Upper lobe of left lung (tissue), 4 donors: Measurements from ENCODE around the gene FAM20A.

ENCODE experiments used
- POLR2A ChIP-seq, 4 donors: fragments of 450-650 bp; IDR thresholded peaks; one replicate each; pipeline ENCODE4 v1.5.1; 2016 to 2017; ENCODE audit warnings: antibody characterized with exemption in 4 of 4, mild to moderate bottlenecking in 2 of 4
- POLR2AphosphoS5 ChIP-seq, 2 donors: sonication (generic); formaldehyde crosslinking; IDR thresholded peaks; one replicate each; pipeline ENCODE4 v1.5.1; 2017; ENCODE audit warnings: antibody characterized with exemption in 2 of 2
- TF ChIP-seq, protein P1 (sequence below), 6 experiments: fragments of 450-650 bp in 4 of 6; fragments of 200-600 bp in 2 of 6; sonication (generic) in 2 of 6; IDR thresholded peaks; one replicate each; pipeline ENCODE4 v1.5.1; 2016 to 2019; ENCODE audit warnings: antibody characterized with exemption in 6 of 6

DNA sequence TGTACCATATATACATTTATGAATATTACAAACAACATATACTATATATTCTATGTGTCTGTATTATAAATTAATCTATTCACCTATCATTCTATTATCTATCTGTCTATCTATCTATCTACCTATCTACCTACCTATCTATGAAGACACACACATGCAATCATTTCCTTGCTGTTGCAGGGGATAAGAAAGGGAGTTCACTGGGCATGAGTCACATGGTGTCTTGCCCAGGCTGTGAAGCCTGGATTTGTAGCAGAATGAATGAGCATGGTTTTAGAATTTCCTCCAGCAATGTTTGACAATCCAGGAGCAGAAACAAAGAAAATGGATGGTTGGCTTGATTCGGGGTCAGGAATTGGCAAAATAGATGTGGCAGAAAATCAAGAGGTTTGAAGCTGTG, 23.2 kb upstream of the FAM20A start:
- TF ChIP-seq, protein P1, sequence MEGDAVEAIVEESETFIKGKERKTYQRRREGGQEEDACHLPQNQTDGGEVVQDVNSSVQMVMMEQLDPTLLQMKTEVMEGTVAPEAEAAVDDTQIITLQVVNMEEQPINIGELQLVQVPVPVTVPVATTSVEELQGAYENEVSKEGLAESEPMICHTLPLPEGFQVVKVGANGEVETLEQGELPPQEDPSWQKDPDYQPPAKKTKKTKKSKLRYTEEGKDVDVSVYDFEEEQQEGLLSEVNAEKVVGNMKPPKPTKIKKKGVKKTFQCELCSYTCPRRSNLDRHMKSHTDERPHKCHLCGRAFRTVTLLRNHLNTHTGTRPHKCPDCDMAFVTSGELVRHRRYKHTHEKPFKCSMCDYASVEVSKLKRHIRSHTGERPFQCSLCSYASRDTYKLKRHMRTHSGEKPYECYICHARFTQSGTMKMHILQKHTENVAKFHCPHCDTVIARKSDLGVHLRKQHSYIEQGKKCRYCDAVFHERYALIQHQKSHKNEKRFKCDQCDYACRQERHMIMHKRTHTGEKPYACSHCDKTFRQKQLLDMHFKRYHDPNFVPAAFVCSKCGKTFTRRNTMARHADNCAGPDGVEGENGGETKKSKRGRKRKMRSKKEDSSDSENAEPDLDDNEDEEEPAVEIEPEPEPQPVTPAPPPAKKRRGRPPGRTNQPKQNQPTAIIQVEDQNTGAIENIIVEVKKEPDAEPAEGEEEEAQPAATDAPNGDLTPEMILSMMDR (IDR thresholded peaks at IDR 0.05), result no peak
- no peak for TF ChIP-seq POLR2A (IDR thresholded peaks at IDR 0.05)
- TF ChIP-seq POLR2AphosphoS5 (IDR thresholded peaks at IDR 0.05), result no peak
